ENCODE measurements around the gene MYMX.

Gene MYMX

GRCh38 chr6:44250718-44251123 lies 34.0 kb downstream of the MYMX start:
- DNase-seq (ENCODE audit: low read depth in 2 of 2): no peak

GRCh38 chr6:44251576-44252524 lies 35.1 kb downstream of the MYMX start:
- DNase-seq (ENCODE audit: low read depth in 2 of 2): no peak

DNA sequence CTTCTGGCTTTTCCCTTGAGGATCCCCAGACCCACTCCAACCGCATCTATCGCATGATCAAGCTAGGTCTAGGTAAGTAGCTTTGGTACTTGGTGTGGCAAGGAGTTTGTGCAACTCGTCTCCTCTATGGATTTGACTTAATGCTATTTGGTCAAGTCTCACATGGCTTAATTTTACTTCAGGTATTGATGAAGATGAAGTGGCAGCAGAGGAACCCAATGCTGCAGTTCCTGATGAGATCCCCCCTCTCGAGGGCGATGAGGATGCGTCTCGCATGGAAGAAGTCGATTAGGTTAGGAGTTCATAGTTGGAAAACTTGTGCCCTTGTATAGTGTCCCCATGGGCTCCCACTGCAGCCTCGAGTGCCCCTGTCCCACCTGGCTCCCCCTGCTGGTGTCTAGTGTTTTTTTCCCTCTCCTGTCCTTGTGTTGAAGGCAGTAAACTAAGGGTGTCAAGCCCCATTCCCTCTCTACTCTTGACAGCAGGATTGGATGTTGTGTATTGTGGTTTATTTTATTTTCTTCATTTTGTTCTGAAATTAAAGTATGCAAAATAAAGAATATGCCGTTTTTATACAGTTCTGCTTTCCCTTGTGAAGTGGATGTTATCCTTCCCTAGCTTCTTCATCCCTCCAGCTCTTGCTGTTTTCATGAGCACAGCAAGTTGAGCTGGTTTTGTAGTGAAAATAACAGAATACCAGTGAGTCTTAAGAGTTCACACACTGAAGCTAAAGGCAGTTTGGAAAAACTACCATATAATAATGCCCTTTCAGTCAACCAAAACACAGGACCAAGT lies 36.8 kb downstream of the MYMX start:
- DNase-seq (ENCODE audit: low read depth in 2 of 2): no peak

DNA sequence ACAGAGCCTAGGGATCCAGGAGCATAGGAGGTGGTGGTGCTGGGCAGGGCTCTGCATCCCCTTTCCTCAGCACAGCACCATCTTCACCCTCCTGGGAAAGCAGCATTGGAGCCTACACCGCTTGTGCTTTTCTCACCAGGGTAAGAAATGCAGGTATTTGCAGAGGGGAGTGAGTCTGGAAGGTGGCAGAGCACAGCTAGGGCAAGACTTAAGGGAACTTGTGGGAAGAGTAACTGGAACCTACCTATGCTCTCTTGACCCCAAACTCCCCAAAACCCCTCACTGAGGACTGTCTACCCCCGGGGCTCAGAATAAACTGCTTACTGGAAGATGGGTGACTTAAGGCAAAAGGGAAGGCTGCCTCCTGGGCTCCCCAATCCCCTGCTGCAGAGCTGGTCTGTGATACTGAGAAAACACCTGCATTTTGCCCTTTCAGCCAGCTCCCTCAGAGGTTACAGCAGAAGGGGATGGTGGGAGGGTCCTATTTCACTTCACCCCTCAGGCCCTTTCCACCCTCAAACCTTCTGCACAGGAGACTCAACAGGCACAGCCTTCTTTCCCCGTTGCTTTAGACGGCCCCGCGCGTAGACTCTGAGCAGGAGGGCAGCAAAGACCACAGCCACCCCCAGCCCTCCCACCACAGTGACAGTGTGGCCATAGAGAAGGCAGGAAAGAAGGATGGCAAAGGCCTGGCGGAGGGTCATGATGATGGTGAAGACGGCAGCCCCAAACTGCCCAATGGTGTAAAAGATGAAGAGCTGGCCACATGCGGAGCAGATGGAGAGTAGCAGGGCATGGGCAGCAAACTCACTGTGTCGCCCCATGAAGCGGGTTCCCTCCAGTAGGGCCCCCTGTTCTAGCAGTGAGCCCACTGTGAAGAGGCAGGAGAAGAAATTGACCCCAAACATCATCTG lies 37.7 kb downstream of the MYMX start:
- DNase-seq (ENCODE audit: low read depth in 2 of 2): no peak

DNA sequence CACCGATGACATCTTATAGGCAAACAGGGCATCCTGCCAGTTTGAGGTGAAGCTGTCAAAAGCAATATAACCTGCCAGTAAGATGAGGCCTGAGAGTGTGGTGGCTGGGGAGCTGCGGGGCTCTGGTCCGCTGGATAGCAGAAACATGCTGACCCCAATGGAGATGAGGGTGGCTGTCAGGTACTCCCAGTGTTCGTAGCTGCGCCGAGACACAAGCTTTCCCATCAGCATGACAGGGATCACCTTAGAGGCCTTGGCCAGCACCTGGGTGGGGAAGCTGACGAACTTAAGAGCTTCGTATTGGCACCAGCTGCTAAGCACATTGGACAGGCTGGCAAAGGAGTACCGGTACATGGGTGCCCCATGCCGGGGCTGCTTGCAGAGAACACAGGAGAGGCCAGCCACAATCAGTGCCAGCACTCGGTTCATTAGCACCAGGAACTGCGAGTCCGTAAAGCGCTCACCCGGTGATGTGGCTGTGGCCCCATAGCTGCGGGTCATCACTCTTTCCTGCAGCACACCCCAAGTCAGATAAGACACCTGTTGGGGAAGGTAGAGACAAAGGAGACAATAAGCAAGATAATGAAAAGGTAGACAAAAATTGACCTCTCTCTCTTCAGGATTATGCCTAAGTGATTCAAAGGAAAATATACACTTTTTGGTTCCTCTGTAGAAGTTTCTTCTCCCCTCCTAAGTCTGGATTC lies 38.5 kb downstream of the MYMX start:
- no peak for DNase-seq (ENCODE audit: low read depth in 2 of 2)

DNA sequence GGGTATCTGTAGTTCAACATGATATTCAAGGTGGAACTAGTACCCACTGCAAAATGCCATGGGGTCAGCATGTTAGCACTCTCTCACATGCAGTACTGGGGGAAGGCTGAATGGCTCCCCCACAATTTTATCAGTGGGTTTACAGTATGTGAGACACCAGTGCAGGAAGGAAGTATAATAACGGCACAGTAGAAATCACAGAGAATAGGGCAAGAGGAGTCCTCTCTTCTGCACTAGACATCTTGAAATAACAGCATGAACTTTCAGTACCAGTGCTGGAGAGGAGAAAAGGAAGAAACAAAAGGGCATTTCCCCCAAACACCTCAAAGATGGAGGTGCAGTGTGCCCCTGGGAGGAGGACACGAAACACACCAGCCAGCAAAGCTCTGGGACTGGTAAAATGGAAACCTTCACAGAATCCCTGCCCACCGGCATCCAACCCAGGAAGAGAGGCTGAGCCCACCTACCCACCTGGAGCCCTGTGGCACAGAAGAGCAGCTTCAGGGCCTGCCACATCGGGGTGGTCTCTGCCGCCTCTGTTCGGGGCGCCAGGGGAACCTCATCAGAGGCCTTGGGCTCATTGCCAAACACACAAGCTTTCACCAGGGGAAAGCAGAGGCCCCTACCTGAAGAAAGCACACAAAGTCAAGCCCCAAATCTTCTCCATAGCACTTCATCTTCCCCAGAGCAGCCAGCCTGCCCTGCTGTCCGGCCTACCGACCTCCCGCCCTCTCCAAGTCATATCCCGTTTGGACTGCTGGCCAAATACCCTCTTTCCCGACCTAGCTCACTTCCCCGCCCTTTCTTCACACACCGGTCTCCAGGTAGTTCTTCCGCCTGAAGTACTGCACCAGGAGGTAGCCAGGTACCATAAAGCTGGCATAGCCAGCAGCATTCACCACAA lies 39.4 kb downstream of the MYMX start:
- DNase-seq (ENCODE audit: low read depth in 2 of 2): no peak

GRCh38 chr6:44256775-44257024 lies 40.0 kb downstream of the MYMX start:
- no peak for DNase-seq (ENCODE audit: low read depth in 2 of 2)

DNA sequence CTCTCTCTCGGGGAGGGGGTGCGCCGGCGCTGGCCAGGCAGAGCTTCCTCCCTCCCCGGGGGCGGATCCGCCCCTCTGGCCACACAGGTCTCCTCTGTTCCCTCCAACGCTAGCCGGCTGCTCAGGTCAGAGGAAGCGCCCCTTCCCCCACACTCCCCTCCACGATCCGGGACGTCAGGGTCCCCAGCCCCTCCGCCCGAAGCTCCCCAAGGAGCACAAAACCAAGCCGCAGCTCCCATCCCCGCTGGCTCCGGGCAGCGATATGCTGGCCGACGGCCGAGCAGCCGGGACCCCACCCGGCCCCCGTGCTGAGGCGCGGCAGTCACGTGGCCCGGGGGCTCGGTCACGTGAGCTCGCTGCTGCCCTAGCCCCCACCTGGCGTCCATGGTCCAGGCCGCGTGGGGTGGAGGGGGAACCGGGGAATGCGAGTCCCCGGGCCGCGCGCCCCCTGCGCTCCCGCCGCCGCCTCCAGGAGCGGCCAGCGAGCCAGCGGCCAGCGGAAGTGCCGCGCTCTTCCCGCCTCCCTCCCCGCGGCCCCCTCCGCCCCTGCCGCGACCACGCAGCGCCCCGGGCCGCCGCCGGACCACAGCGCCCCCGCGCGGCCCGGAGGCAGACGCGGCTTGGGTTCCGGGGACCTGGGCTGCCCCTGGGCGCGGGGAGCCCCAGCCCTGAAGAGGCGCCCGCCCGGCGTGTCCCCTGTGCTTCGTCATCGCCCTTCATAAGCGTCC lies 40.5 kb downstream of the MYMX start, which contains the start of gene SLC35B2:
SLC35B2 (minus strand) TSS at position 504 of the 728 bp plus-strand sequence; CDS start at position 386, 118 bp downstream.
- DNase-seq (ENCODE audit: low read depth in 2 of 2): peak in 1 of 2 donors; percentile 36

GRCh38 chr6:44257753-44258324 lies 41.1 kb downstream of the MYMX start:
- no peak for DNase-seq (ENCODE audit: low read depth in 2 of 2)

- DNase-seq (ENCODE audit: low read depth in 2 of 2): no peak
Measured at GRCh38 chr6:44258325-44258863, 41.7 kb downstream of the MYMX start.

DNA sequence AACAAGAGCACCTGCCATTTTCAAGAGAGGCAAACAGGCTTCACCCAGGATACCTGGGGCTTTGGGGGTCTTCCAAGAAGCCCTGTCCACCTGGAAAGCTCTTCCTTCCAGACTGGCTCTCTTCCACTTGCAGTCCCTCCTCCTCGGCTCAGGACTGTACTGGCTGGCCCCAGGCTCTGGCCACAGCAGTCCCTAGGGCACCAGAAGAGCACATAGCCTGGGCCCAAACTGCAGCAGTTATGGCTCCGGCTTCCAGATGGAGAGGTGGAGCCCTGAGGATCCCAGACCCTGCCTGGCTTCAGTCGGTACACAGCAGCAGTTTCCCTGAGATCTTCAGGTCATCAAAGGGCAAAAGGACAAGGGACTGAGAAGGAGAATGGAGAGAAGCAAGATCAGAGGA lies 42.2 kb downstream of the MYMX start:
- no peak for DNase-seq (ENCODE audit: low read depth in 2 of 2)

- DNase-seq (ENCODE audit: low read depth in 2 of 2): no peak
Measured at GRCh38 chr6:44260011-44260410, 43.3 kb downstream of the MYMX start.

DNA sequence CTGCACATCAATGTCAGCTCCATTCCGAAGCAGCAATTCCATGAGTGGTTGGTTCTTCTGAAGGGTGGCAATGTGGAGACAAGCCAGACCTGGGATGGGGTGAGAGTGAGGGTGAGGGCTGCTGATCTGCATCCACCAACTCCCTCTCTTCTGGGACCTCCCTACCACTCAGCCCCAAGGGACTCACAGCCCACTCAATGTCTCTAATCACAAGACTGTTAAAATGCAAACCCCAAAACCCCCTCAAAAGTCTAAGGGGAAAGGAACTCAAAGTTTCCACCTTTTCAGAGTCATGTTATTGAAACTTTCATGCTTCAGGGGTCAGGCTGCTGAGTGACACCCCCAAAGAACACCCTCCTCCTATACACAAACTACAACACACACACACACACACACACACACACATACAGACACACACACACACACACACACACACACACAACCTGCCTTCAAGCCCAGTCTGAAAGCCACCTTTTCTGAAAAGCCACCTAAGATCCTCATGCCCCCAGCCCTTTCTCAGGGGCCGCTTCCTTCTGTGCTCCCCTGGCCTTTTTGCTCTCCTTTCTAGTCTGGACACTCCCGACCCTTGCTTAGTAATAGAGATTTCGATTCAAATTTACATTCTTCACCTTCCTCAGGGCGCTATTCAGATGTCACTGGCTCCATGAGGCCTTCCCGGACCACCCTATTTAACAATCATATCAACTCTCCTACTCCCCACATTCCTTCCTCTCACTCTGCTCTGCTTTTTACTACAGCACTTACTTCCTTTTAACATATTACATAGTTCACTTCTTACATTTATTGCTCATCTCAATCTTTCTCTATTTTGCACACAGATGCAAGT lies 43.9 kb downstream of the MYMX start:
- no peak for DNase-seq (ENCODE audit: low read depth in 2 of 2)

GRCh38 chr6:44261581-44261980 lies 44.9 kb downstream of the MYMX start:
- no peak for DNase-seq (ENCODE audit: low read depth in 2 of 2)

- DNase-seq (ENCODE audit: low read depth in 2 of 2): no peak
Measured at GRCh38 chr6:44262467-44263353, 46.0 kb downstream of the MYMX start.

DNA sequence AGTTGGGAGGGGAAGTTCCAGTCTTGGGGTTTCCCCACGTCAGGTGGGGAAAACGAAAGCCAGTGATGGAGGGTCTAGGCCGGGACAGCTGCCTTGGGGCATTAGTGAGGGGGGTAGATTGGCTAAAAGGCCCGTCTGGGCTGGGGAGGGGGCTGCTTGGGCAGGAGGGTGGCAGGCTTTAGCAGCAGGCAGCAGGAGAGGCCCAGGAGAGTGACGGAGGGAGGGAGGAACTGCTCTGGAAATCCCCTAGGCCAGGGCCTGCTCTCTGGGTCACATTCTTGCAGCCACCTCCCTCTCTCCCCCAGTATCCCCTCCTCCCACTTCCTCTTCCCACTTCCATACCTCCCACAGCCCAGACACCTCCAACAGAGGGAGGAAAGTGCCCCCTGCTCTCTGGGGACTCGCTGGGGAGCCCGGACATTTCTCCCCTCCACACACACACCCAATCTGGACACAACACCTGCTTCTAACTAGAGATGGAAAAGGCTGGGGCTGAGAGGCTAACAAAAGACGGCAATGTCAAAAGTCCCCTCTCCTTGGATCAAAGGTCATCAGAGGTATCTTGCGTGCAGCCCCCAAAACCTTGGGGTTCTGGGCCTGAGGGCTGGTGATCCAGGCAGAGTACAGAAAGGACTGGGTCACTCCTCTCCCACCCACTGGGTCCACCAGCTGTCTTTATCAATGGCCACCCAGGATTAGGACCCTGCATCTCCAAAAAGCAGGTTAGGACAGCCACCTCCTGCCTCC lies 46.8 kb downstream of the MYMX start:
- DNase-seq (ENCODE audit: low read depth in 2 of 2): no peak

Data from stimulated activated CD8-positive, alpha-beta memory T cell treated with anti-CD3 and anti-CD28 coated beads, Interleukin-7, amount 100 ng/mL, for 1 hour (primary cell).